GM18867 (cell line): ENCODE results near the gene RNF115.
A peak's percentile ranks its signal among the peaks of the same experiment; 100 is the strongest.

Source experiments
- ATAC-seq: cut with Tn5 transposase; IDR thresholded peaks from one replicate; pipeline ENCODE4 v1.9.1; 2021; ENCODE audit warnings: mild to moderate bottlenecking, moderate library complexity; ENCODE audit not compliant: unreplicated experiment

Gene RNF115

GRCh38 chr1:145707183-145707867, 116.6 kb downstream of the RNF115 start, which contains the start of gene PDZK1:
Gene PDZK1 (minus strand): TSS chr1:145707368. CDS start chr1:145688021, 19,347 bp downstream.
- ATAC-seq: no peak

- ATAC-seq: no peak
Observed at GRCh38 chr1:145706086-145706664, 117.7 kb downstream of the RNF115 start.

- ATAC-seq: no peak
Observed at GRCh38 chr1:145705622-145706021, 118.3 kb downstream of the RNF115 start.

- ATAC-seq: no peak
Observed at GRCh38 chr1:145702826-145703225, 121.1 kb downstream of the RNF115 start.

GRCh38 chr1:145702052-145702451, 121.8 kb downstream of the RNF115 start:
- no peak for ATAC-seq

- no peak for ATAC-seq
Observed at GRCh38 chr1:145701306-145701862, 122.5 kb downstream of the RNF115 start.

- ATAC-seq: no peak
Observed at GRCh38 chr1:145696630-145696960, 127.3 kb downstream of the RNF115 start.

GRCh38 chr1:145695821-145696629, 127.9 kb downstream of the RNF115 start:
- no peak for ATAC-seq

- no peak for ATAC-seq
Observed at GRCh38 chr1:145692785-145693443, 131.0 kb downstream of the RNF115 start.

- ATAC-seq: peak; percentile 90
Observed at GRCh38 chr1:145690587-145691558, 133.0 kb downstream of the RNF115 start.

GRCh38 chr1:145689922-145690321, 134.0 kb downstream of the RNF115 start:
- no peak for ATAC-seq

GRCh38 chr1:145688924-145689323, 135.0 kb downstream of the RNF115 start:
- ATAC-seq: no peak
